HepG2 (cell line): Measurements from ENCODE around the gene ZNF582. TPM values are rescaled to one million over a fixed set of nuclear protein-coding genes. Genes with fewer than 3 reads are reported as not detected.

ENCODE experiments used
- CBFB ChIP-seq: sonication (generic); formaldehyde crosslinking; IDR thresholded peaks from 2 replicates; pipeline ENCODE4 v1.4.0; 2020; ENCODE audit warnings: missing genetic modification reagents
- ESRRA ChIP-seq: sonication (generic); formaldehyde crosslinking; IDR thresholded peaks from 2 replicates; pipeline ENCODE4 v1.5.1; 2020; ENCODE audit warnings: mild to moderate bottlenecking, low read depth, missing genetic modification reagents
- ETV5 ChIP-seq: IDR thresholded peaks from 2 replicates; pipeline ENCODE4 v1.6.1; 2018; ENCODE audit warnings: missing biosample characterization, missing genetic modification reagents, inconsistent platforms, borderline replicate concordance
- ETV6 ChIP-seq: sonication (generic); formaldehyde crosslinking; conservative IDR thresholded peaks from 2 replicates; pipeline ENCODE4 v1.4.0; 2020; ENCODE audit warnings: missing genetic modification reagents
- KAT8 ChIP-seq: IDR thresholded peaks from 2 replicates; pipeline ENCODE4 v1.6.1; 2016; ENCODE audit warnings: missing genetic modification reagents, missing compliant biosample characterization
- MEIS1 ChIP-seq: sonication (generic); formaldehyde crosslinking; IDR thresholded peaks from 2 replicates; pipeline ENCODE4 v1.9.0; 2021; ENCODE audit warnings: mild to moderate bottlenecking, missing genetic modification reagents, moderate library complexity, borderline replicate concordance
- REPIN1 ChIP-seq: sonication (generic); formaldehyde crosslinking; IDR thresholded peaks from 2 replicates; pipeline ENCODE4 v1.8.0; 2022; ENCODE audit warnings: missing genetic modification reagents, low read depth, mild to moderate bottlenecking, borderline replicate concordance
- TEAD2 ChIP-seq: sonication (generic); formaldehyde crosslinking; IDR thresholded peaks from 2 replicates; pipeline ENCODE4 v1.9.0; 2021; ENCODE audit warnings: missing genetic modification reagents
- ZNF552 ChIP-seq: sonication (generic); formaldehyde crosslinking; IDR thresholded peaks from 2 replicates; pipeline ENCODE4 v1.9.0; 2022; ENCODE audit warnings: missing genetic modification reagents, mild to moderate bottlenecking, borderline replicate concordance
- ZSCAN20 ChIP-seq: sonication (generic); formaldehyde crosslinking; IDR thresholded peaks from 2 replicates; pipeline ENCODE4 v1.4.0; 2020; ENCODE audit warnings: missing genetic modification reagents, mild to moderate bottlenecking, borderline replicate concordance
- polyA plus RNA-seq, 8 experiments: library from polyadenylated mRNA; depleted of rRNA in 3 of 8; stranded (reverse) in 7 of 8; unstranded in 1 of 8; fragments of >200 nt; fragmentation: Illumina TruSeq in 4 of 8; extraction: Trizol in 4 of 8; gene quantifications; 2 replicates each; pipeline versions ENCODE4 v1.2.1 to v1.2.3, GENCODE V29; 2011 to 2016; ENCODE audit warnings: low read depth in 4 of 8, missing spikeins in 1 of 8, mixed read lengths in 1 of 8; ENCODE audit not compliant: insufficient read depth in 1 of 8
- total RNA-seq, 5 experiments: library from RNA; depleted of rRNA; stranded (reverse); fragments of >200 nt; fragmentation: Illumina TruSeq; extraction: Trizol; gene quantifications; 2 replicates each; pipeline ENCODE4 v1.2.3, GENCODE V29; 2016; ENCODE audit warnings: low read depth in 1 of 5
- TF ChIP-seq, protein P1 (sequence below), 2 experiments: sonication (generic) in 1 of 2; formaldehyde crosslinking in 1 of 2; IDR thresholded peaks; 2 replicates each; pipeline versions ENCODE4 v1.4.0 to v1.6.1; 2018 to 2020; ENCODE audit warnings: missing genetic modification reagents in 2 of 2, borderline replicate concordance in 1 of 2, low read depth in 1 of 2, mild to moderate bottlenecking in 1 of 2, missing biosample characterization in 1 of 2
- TF ChIP-seq, protein P2 (sequence below): sonication (generic); formaldehyde crosslinking; IDR thresholded peaks from 2 replicates; pipeline ENCODE4 v1.5.1; 2020; ENCODE audit warnings: mild to moderate bottlenecking, missing genetic modification reagents, moderate library complexity
- TF ChIP-seq, protein P3 (sequence below): sonication (generic); formaldehyde crosslinking; IDR thresholded peaks from 2 replicates; pipeline ENCODE4 v1.4.0; 2020; ENCODE audit warnings: missing genetic modification reagents, borderline replicate concordance
- TF ChIP-seq, protein P4 (sequence below): sonication (generic); formaldehyde crosslinking; IDR thresholded peaks from 2 replicates; pipeline ENCODE4 v1.8.0; 2022; ENCODE audit warnings: missing genetic modification reagents, mild to moderate bottlenecking, moderate library complexity, borderline replicate concordance

Gene ZNF582
- total and polyA plus RNA-seq, 2 of the 13 experiments (the other 11 are each of a cell fraction or from before 2014, with no cell fraction given), result 0.83 to 1.6 TPM

DNA sequence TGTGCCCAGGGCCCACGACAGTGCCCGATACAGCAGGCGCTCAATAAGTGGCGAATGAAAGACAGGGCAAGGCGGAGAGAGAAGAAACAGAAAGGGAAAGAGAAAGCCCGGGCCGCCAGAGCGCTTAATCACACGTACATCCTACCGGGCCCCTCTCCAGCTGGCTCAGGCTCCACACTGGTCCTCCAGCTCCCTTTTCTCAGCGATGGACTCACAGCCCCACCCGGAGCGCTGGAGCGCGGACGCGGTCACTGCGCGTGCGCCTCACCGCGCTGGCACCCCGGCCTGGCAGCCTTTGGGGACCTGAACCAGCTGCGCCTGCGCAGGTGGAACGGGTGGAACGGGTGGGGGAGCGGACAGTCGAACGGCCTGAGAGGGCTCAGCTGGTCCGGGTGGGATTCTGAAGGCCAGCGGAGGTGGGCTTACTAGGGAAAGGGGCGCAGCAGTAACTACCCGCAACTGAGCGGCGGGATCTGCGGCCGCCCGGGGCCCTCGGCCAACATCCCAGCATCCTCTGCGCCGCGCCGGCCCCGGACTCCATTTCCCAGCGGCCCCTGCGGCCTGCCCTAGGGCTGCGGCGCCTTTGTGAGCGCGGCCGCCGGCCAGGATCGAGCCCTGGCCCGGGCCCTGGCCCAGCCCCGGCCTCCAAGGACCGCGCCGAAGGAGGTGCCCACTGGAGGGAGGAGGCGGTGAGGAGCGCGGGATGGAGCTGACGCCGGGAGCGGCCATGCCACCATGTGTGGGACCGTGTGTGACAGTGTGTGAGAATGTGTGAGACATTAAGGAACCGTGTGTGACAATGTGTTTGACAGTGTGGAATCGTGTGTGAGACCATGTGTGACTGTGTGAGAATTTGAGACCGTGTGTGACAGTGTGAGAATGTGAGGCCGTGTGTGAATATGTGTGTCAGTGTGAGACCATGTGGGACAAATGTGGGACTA, 10.7 kb upstream of the ZNF582 start, which contains the start of gene ZNF583 (continued):
- TF ChIP-seq, protein P1, sequence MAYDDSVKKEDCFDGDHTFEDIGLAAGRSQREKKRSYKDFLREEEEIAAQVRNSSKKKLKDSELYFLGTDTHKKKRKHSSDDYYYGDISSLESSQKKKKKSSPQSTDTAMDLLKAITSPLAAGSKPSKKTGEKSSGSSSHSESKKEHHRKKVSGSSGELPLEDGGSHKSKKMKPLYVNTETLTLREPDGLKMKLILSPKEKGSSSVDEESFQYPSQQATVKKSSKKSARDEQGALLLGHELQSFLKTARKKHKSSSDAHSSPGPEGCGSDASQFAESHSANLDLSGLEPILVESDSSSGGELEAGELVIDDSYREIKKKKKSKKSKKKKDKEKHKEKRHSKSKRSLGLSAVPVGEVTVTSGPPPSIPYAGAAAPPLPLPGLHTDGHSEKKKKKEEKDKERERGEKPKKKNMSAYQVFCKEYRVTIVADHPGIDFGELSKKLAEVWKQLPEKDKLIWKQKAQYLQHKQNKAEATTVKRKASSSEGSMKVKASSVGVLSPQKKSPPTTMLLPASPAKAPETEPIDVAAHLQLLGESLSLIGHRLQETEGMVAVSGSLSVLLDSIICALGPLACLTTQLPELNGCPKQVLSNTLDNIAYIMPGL (CRISPR knock-in tag; IDR thresholded peaks at IDR 0.05; ENCODE audit: borderline replicate concordance in 1 of 2, low read depth in 1 of 2), result peak; percentile 44 to 64; a peak in 2 of 4 replicates
- TF ChIP-seq, protein P2, sequence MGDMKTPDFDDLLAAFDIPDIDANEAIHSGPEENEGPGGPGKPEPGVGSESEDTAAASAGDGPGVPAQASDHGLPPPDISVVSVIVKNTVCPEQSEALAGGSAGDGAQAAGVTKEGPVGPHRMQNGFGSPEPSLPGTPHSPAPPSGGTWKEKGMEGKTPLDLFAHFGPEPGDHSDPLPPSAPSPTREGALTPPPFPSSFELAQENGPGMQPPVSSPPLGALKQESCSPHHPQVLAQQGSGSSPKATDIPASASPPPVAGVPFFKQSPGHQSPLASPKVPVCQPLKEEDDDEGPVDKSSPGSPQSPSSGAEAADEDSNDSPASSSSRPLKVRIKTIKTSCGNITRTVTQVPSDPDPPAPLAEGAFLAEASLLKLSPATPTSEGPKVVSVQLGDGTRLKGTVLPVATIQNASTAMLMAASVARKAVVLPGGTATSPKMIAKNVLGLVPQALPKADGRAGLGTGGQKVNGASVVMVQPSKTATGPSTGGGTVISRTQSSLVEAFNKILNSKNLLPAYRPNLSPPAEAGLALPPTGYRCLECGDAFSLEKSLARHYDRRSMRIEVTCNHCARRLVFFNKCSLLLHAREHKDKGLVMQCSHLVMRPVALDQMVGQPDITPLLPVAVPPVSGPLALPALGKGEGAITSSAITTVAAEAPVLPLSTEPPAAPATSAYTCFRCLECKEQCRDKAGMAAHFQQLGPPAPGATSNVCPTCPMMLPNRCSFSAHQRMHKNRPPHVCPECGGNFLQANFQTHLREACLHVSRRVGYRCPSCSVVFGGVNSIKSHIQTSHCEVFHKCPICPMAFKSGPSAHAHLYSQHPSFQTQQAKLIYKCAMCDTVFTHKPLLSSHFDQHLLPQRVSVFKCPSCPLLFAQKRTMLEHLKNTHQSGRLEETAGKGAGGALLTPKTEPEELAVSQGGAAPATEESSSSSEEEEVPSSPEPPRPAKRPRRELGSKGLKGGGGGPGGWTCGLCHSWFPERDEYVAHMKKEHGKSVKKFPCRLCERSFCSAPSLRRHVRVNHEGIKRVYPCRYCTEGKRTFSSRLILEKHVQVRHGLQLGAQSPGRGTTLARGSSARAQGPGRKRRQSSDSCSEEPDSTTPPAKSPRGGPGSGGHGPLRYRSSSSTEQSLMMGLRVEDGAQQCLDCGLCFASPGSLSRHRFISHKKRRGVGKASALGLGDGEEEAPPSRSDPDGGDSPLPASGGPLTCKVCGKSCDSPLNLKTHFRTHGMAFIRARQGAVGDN (CRISPR knock-in tag), result peak; percentile 88
- no peak for TF ChIP-seq ETV5
- peak; percentile 51; the same call in 1 of the 2 replicates for TF ChIP-seq ZSCAN20 (CRISPR knock-in tag)
- 0 out of 2 replicates have a peak, but pooled peaks have one; percentile 42 for TF ChIP-seq ZNF552
- TF ChIP-seq, protein P3, sequence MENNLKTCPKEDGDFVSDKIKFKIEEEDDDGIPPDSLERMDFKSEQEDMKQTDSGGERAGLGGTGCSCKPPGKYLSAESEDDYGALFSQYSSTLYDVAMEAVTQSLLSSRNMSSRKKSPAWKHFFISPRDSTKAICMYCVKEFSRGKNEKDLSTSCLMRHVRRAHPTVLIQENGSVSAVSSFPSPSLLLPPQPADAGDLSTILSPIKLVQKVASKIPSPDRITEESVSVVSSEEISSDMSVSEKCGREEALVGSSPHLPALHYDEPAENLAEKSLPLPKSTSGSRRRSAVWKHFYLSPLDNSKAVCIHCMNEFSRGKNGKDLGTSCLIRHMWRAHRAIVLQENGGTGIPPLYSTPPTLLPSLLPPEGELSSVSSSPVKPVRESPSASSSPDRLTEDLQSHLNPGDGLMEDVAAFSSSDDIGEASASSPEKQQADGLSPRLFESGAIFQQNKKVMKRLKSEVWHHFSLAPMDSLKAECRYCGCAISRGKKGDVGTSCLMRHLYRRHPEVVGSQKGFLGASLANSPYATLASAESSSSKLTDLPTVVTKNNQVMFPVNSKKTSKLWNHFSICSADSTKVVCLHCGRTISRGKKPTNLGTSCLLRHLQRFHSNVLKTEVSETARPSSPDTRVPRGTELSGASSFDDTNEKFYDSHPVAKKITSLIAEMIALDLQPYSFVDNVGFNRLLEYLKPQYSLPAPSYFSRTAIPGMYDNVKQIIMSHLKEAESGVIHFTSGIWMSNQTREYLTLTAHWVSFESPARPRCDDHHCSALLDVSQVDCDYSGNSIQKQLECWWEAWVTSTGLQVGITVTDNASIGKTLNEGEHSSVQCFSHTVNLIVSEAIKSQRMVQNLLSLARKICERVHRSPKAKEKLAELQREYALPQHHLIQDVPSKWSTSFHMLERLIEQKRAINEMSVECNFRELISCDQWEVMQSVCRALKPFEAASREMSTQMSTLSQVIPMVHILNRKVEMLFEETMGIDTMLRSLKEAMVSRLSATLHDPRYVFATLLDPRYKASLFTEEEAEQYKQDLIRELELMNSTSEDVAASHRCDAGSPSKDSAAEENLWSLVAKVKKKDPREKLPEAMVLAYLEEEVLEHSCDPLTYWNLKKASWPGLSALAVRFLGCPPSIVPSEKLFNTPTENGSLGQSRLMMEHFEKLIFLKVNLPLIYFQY (CRISPR knock-in tag), result no peak
- peak; percentile 69; the same call in 1 of the 2 replicates for TF ChIP-seq ESRRA (CRISPR knock-in tag)
- no peak for TF ChIP-seq TEAD2 (CRISPR knock-in tag)
- peak; percentile 76; the same call in 1 of the 2 replicates for TF ChIP-seq KAT8
- TF ChIP-seq CBFB, result no peak
- no peak for TF ChIP-seq ETV6
- TF ChIP-seq, protein P4, sequence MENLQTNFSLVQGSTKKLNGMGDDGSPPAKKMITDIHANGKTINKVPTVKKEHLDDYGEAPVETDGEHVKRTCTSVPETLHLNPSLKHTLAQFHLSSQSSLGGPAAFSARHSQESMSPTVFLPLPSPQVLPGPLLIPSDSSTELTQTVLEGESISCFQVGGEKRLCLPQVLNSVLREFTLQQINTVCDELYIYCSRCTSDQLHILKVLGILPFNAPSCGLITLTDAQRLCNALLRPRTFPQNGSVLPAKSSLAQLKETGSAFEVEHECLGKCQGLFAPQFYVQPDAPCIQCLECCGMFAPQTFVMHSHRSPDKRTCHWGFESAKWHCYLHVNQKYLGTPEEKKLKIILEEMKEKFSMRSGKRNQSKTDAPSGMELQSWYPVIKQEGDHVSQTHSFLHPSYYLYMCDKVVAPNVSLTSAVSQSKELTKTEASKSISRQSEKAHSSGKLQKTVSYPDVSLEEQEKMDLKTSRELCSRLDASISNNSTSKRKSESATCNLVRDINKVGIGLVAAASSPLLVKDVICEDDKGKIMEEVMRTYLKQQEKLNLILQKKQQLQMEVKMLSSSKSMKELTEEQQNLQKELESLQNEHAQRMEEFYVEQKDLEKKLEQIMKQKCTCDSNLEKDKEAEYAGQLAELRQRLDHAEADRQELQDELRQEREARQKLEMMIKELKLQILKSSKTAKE (CRISPR knock-in tag), result no peak; the same call in 1 of the 2 replicates
- no peak for TF ChIP-seq REPIN1
- 0 out of 2 replicates have a peak, but pooled peaks have one; percentile 22 for TF ChIP-seq MEIS1
